Natural killer cell (primary cell): ENCODE results near the gene CNNM4. TPM values are rescaled to one million over a fixed set of nuclear protein-coding genes. Genes with fewer than 3 reads are reported as not detected.
"Not testable (repeated sequence)": the region's sequence is repeated elsewhere in the genome, so short reads cannot be mapped to it uniquely, and the experiment has no call there.

ENCODE experiments used
- ATAC-seq, 3 donors: fragments of 150-1000 bp in 2 of 3; fragments of 200-7000 bp in 1 of 3; cut with Tn5 transposase; 1 replicate in 1 of 3; 2 replicates in 2 of 3; pipeline ENCODE4 v1.10.0; 2021; ENCODE audit warnings: mild to moderate bottlenecking in 2 of 3, moderate library complexity in 2 of 3
- DNase-seq, 2 donors: peaks; one replicate each; pipeline versions ENCODE4 v3.0.0 to v3.0.0-alpha.2; 2013 to 2021; ENCODE audit warnings: mixed read lengths in 1 of 2
- H3K27ac ChIP-seq: one replicate; pipeline ENCODE4 v1.5.1; 2013; ENCODE audit warnings: mild to moderate bottlenecking, low read length
- H3K27me3 ChIP-seq: one replicate; pipeline ENCODE4 v1.6.1; 2013; ENCODE audit warnings: low read length; ENCODE audit not compliant: control insufficient read depth, insufficient read depth
- H3K36me3 ChIP-seq: one replicate; pipeline ENCODE4 v1.6.1; 2013; ENCODE audit warnings: low read length; ENCODE audit not compliant: control insufficient read depth, insufficient read depth
- H3K4me1 ChIP-seq: one replicate; pipeline ENCODE4 v1.6.1; 2013; ENCODE audit warnings: low read length; ENCODE audit not compliant: control insufficient read depth, insufficient read depth
- H3K4me3 ChIP-seq: one replicate; pipeline ENCODE4 v1.5.1; 2013; ENCODE audit warnings: low read length
- H3K9me3 ChIP-seq: one replicate; pipeline ENCODE4 v1.6.1; 2013; ENCODE audit warnings: low read length; ENCODE audit not compliant: control insufficient read depth, insufficient read depth
- H3K27ac Mint-ChIP-seq, 2 donors: one replicate each; pipeline ENCODE4 v1.8.0; 2022; ENCODE audit warnings: mild to moderate bottlenecking in 2 of 2, mixed read lengths in 2 of 2, moderate library complexity in 1 of 2
- H3K27me3 Mint-ChIP-seq, 2 donors: one replicate each; pipeline ENCODE4 v1.8.0; 2022; ENCODE audit warnings: low read depth in 2 of 2, mixed read lengths in 2 of 2
- H3K36me3 Mint-ChIP-seq: one replicate; pipeline ENCODE4 v1.8.0; 2022; ENCODE audit warnings: mixed read lengths
- H3K4me1 Mint-ChIP-seq, 2 donors: one replicate each; pipeline ENCODE4 v1.8.0; 2022; ENCODE audit warnings: mixed read lengths in 2 of 2
- H3K4me3 Mint-ChIP-seq: one replicate; pipeline ENCODE4 v1.8.0; 2022; ENCODE audit warnings: mild to moderate bottlenecking, moderate library complexity, mixed read lengths
- H3K9me3 Mint-ChIP-seq, 2 donors: one replicate each; pipeline ENCODE4 v1.8.0; 2022; ENCODE audit warnings: mixed read lengths in 2 of 2
- WGBS: methylation state at CpG from one replicate; pipeline ENCODE4 v1.1.7; 2013; ENCODE audit warnings: missing lambda C conversion rate; ENCODE audit not compliant: insufficient coverage; 5-methylcytosine and 5-hydroxymethylcytosine counted together
- intact Hi-C: fragments of 100-400 bp; cut with micrococcal nuclease; formaldehyde crosslinking; loops from one replicate; pipeline ENCODE4 v1.14.2; 2022
- total RNA-seq, 4 donors: library from RNA; stranded (reverse); fragments of 120-200 nt in 1 of 4; gene quantifications; one replicate each; pipeline versions ENCODE4 v1.2.3 to v1.2.4, GENCODE V29; 2013 to 2022
- TF ChIP-seq, protein P1 (sequence below): fragments of 200-600 bp; IDR thresholded peaks from one replicate; pipeline ENCODE4 v1.8.0; 2022; ENCODE audit warnings: antibody characterized with exemption

The CNNM4 gene
- total RNA-seq, 3 donors from 2014 or later (not counting 1 experiment from before 2014, with no cell fraction given): 9.9 to 12.1 (median 10.7) TPM

DNA sequence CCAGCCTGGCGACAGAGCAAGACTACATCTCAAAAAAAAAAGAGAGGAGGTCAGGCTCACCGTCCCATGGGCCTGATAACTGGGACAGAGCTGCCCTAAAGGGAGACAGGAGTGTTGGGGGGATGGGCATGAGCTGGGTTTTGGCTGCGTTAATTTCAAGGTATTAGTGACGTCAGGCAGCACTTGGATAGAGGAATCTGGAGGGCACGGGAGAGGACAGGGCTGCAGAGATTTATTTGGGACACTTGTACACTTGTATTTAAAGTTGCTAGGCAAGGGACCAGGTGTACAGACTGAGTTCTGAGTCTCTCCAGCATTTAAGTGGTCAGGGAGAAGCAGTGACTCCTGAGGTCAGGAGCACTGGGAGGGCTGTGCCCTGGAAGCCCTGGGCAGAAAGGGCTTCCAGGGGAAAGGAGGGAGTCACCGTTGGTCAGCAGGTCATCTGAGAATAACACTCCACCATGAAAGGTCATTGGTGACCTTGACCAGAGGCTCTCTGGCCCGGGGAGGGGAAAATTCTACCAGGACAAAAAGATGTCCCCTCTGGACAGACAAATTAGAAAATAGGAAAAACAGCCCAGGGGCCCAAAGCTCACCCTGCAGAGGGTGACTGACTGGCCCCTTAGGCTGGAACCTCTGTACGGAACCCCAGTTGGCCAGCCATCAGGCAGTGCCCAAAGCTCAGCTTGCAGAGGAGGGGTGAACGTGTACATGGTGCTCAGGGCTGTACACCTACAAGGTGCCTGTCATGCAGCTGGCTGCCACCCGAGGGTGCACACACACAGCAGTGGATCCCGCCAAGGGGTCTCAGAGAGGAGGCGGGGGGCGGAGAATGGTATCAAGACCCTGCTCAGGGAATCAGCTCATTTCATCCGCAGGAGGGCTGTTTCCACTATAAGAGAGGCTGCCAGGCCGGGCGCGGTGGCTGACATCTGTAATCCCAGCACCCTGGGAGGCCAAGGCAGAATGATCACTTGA is 32.4 kb downstream of the CNNM4 start:
- Mint-ChIP-seq H3K27ac (peak overlapping the region in 1 of 2 donors; percentile 53), H3K4me3 (no peak overlapping the region), H3K27me3 (no peaks in the 10 kb centered on the region), H3K36me3 (no peaks in the 10 kb centered on the region), H3K4me1 (peaks cover 0 to 9% of the 10 kb centered on the region in 2 donors), H3K9me3 (no peaks in the 10 kb centered on the region)
- H3K27me3 ChIP-seq: no peaks in the 10 kb centered on the region
- intact Hi-C loops: no loop called here
- H3K4me1 ChIP-seq: no peaks in the 10 kb centered on the region
- no peaks in the 10 kb centered on the region for H3K9me3 ChIP-seq
- TF ChIP-seq, protein P1, sequence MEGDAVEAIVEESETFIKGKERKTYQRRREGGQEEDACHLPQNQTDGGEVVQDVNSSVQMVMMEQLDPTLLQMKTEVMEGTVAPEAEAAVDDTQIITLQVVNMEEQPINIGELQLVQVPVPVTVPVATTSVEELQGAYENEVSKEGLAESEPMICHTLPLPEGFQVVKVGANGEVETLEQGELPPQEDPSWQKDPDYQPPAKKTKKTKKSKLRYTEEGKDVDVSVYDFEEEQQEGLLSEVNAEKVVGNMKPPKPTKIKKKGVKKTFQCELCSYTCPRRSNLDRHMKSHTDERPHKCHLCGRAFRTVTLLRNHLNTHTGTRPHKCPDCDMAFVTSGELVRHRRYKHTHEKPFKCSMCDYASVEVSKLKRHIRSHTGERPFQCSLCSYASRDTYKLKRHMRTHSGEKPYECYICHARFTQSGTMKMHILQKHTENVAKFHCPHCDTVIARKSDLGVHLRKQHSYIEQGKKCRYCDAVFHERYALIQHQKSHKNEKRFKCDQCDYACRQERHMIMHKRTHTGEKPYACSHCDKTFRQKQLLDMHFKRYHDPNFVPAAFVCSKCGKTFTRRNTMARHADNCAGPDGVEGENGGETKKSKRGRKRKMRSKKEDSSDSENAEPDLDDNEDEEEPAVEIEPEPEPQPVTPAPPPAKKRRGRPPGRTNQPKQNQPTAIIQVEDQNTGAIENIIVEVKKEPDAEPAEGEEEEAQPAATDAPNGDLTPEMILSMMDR: no peak
- no peak overlapping the region for H3K27ac ChIP-seq
- WGBS: 94% methylated on average over 17 of the region's 17 CpGs
- no peak for ATAC-seq
- no peak for DNase-seq
- no peak overlapping the region for H3K4me3 ChIP-seq
- peaks cover 3% of the 10 kb centered on the region for H3K36me3 ChIP-seq

DNA sequence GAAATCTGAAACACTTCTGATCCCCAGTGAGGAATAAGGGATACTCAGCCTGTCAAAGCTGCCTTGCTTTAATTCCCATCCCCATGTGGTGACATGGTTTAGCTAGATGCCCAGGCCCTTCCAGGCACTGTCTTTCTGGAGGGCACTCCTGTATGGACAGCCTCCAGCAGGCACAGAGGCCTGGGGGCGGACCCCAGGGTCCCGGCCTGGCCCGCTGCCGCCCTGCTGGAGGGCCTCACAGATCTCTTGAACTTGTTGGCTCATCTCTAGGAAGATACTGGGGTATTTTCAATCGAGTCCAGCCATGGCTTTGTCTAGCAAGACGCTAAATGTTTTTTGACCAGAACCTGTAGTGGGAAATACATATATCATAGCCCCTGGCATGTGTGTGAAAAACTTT is 34.4 kb downstream of the CNNM4 start:
- peaks cover 0 to 9% of the 10 kb centered on the region in 2 donors for H3K4me1 Mint-ChIP-seq
- H3K9me3 Mint-ChIP-seq: no peaks in the 10 kb centered on the region
- Histone ChIP-seq H3K27ac (no peak overlapping the region), H3K4me3 (no peak overlapping the region), H3K36me3 (peaks cover 9% of the 10 kb centered on the region), H3K4me1 (no peaks in the 10 kb centered on the region), H3K27me3 (no peaks in the 10 kb centered on the region), H3K9me3 (no peaks in the 10 kb centered on the region)
- intact Hi-C loops: no loop called here
- no peaks in the 10 kb centered on the region for H3K36me3 Mint-ChIP-seq
- H3K27me3 Mint-ChIP-seq: no peaks in the 10 kb centered on the region
- no peak overlapping the region for H3K27ac Mint-ChIP-seq
- no peak for DNase-seq
- 97% methylated on average over 5 of the region's 6 CpGs for WGBS
- ATAC-seq: no peak
- TF ChIP-seq, protein P1: no peak
- no peak overlapping the region for H3K4me3 Mint-ChIP-seq

DNA sequence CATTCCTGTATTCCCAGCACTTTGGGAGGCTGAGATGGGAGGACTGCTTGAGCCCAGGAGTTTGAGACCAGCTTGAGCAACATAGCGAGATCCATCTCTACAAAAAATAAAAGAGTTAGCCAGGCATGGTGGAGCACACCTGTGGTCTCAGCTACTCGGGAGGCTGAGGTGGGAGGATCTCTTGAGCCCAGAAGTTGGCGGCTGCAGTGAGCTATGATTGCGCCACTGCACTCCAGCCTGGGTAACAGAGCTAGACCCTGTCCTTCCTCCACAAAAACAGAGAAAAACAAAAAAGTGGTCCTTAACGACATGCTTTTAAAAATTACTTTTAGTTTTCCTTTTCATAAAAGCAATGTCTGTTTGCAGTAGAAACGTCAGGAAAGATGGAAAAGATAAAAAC is 35.8 kb downstream of the CNNM4 start:
- H3K9me3 Mint-ChIP-seq, H3K27me3 Mint-ChIP-seq, H3K4me3 Mint-ChIP-seq, H3K27ac Mint-ChIP-seq, H3K4me1 ChIP-seq, intact Hi-C loops, H3K27ac ChIP-seq, H3K4me1 Mint-ChIP-seq, H3K36me3 Mint-ChIP-seq, H3K9me3 ChIP-seq, DNase-seq, H3K27me3 ChIP-seq, ATAC-seq, H3K36me3 ChIP-seq, H3K4me3 ChIP-seq: not testable (repeated sequence)
- WGBS: 88% methylated on average over 6 of the region's 6 CpGs

DNA sequence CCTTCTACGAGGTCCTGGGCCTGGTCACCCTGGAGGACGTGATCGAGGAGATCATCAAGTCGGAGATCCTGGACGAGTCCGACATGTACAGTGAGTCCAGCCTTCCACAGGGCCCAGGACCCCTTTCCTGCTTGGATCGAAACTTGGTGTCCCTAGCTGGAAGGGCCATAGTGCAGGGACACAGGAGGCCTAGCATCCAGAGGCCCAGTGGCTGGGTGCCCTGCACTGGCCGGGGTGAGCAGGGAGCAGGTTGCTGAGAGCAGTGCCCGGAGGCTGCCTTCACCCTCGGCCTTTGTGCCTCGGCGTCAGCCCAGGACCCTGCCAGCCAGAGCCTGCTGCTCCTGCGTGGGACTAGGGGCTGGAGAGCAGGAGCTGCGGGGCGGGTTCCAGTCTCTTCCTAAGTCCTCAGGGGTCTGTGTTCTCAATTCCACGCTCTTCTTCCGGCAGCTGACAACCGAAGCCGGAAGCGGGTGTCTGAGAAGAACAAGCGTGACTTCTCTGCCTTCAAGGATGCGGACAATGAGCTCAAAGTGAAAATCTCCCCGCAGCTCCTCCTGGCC is 36.4 kb downstream of the CNNM4 start:
- WGBS: 97% methylated on average over 23 of the region's 23 CpGs
- no peak overlapping the region for H3K27ac ChIP-seq
- no peak overlapping the region for H3K4me3 Mint-ChIP-seq
- no peak overlapping the region for H3K4me3 ChIP-seq
- peaks cover 0 to 9% of the 10 kb centered on the region in 2 donors for H3K4me1 Mint-ChIP-seq
- no peak for DNase-seq
- ATAC-seq: no peak
- intact Hi-C loops: no loop called here
- no peak overlapping the region for H3K27ac Mint-ChIP-seq
- no peaks in the 10 kb centered on the region for H3K9me3 Mint-ChIP-seq
- H3K36me3 ChIP-seq: peaks cover 9% of the 10 kb centered on the region
- H3K27me3 ChIP-seq: no peaks in the 10 kb centered on the region
- no peaks in the 10 kb centered on the region for H3K27me3 Mint-ChIP-seq
- TF ChIP-seq, protein P1: no peak
- no peaks in the 10 kb centered on the region for H3K9me3 ChIP-seq
- H3K36me3 Mint-ChIP-seq: no peaks in the 10 kb centered on the region
- peaks cover 15% of the 10 kb centered on the region for H3K4me1 ChIP-seq
